ENCODE measurements around the gene PPM1J.

The PPM1J gene

GRCh38 chr1:112719706-112720105 lies 4.6 kb upstream of the PPM1J start:
- TF ChIP-seq CTCF (IDR thresholded peaks at IDR 0.05; ENCODE audit: borderline replicate concordance, control extremely low read depth, extremely low read depth, insufficient read depth, missing control alignments) = no peak
- in situ Hi-C loops (cut with MboI; ENCODE audit: low sequenced_read_pairs, unreplicated experiment) = loop anchor here (5.0 to 25.0 kb wide), 2 partner anchors 88 to 318 kb away; no protein-coding TSS in a partner anchor

GRCh38 chr1:112718691-112719418 lies 3.7 kb upstream of the PPM1J start:
- DNase-seq (ENCODE audit: low spot score) = peak; percentile 83
- in situ Hi-C loops (cut with MboI; ENCODE audit: low sequenced_read_pairs, unreplicated experiment) = loop anchor here (5.0 to 25.0 kb wide), 2 partner anchors 88 to 318 kb away; no protein-coding TSS in a partner anchor
- TF ChIP-seq CTCF (IDR thresholded peaks at IDR 0.05; ENCODE audit: borderline replicate concordance, control extremely low read depth, extremely low read depth, insufficient read depth, missing control alignments) = peak; percentile 93

More at GRCh38 chr1:112719706-112720105, 4.6 kb upstream of the PPM1J start:
- no peak for DNase-seq (ENCODE audit: low spot score)

DNA sequence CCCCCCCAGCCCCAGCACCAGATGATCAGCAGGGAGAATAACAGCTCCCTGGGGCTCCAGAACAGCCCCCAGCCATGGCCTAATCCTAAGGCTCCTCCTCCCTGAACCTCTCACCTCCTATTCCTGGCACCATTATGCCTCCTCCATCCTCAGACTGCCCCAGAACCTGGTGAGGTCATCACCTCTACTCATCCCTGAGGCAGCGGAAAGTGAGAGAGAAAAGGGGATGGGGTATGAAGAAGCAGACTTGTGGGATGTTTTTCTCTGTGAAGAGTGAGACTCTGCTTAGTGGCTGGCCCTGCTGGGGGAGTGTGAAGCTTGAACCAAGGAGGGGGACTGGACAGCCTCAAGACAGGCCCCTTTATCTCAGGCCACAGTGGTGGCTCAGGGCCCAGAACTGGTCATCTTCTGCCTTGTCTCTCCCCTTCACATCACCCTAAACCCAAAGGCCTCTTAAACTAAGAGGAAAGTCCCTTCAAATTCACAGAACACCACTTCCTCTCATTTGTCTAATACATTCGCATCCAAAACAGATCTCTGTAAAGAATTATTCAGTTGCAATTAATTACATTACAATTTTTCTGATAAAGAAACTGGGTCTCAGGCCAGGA lies 2.2 kb upstream of the PPM1J start:
- no peak for TF ChIP-seq CTCF (IDR thresholded peaks at IDR 0.05; ENCODE audit: borderline replicate concordance, control extremely low read depth, extremely low read depth, insufficient read depth, missing control alignments)
- no peak for DNase-seq (ENCODE audit: low spot score)
- in situ Hi-C loops (cut with MboI; ENCODE audit: low sequenced_read_pairs, unreplicated experiment) = loop anchor here (5.0 to 25.0 kb wide), 2 partner anchors 90 to 320 kb away; no protein-coding TSS in a partner anchor

DNA sequence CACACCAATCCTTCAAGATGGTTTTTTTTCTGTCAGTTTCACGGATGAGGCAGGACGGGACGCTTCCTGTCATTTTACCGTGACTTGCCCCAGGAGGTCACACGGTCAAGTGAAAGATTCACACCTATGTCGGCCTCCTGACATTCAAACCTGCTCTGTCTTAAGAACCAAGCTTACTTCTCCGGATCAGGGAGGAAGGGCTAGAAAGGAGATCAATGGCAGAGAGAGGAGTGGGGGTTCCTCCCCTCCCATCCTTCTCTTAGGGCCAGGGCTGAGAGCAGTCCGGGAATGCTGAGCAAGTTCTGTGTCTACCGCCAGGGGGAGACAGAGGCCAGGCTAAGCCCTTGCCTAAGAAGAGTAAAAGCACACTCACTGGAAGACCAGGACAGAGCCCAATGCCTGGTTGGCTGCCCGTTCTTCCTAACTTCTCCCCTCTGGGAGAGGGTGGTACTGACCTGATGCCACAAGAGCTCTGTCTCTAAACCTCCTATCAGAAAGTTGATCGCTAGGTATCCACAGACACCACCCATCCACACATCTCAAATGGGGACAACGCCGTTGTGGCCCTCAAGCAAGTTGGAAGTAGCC lies 1.1 kb upstream of the PPM1J start:
- DNase-seq (ENCODE audit: low spot score) = peak; percentile 77
- peak; percentile 91 for TF ChIP-seq CTCF (IDR thresholded peaks at IDR 0.05; ENCODE audit: borderline replicate concordance, control extremely low read depth, extremely low read depth, insufficient read depth, missing control alignments)
- in situ Hi-C loops (cut with MboI; ENCODE audit: low sequenced_read_pairs, unreplicated experiment) = loop anchor here (5.0 to 25.0 kb wide), 2 partner anchors 91 to 321 kb away; no protein-coding TSS in a partner anchor

GRCh38 chr1:112714313-112715263 lies 544 bp downstream of the PPM1J start:
- in situ Hi-C loops (cut with MboI; ENCODE audit: low sequenced_read_pairs, unreplicated experiment) = loop anchor here (5.0 to 25.0 kb wide), 2 partner anchors 93 to 323 kb away; no protein-coding TSS in a partner anchor
- DNase-seq (ENCODE audit: low spot score) = no peak

More at GRCh38 chr1:112714313-112715263, 544 bp downstream of the PPM1J start:
- no peak for TF ChIP-seq CTCF (IDR thresholded peaks at IDR 0.05; ENCODE audit: borderline replicate concordance, control extremely low read depth, extremely low read depth, insufficient read depth, missing control alignments)
